Stimulated activated CD4-positive, alpha-beta T cell treated with anti-CD3 and anti-CD28 coated beads, TNF-alpha, amount 100 ng/mL, for 48 hours (primary cell): Measurements from ENCODE around the gene COL26A1.
"Not testable (repeated sequence)": the region's sequence is repeated elsewhere in the genome, so short reads cannot be mapped to it uniquely, and the experiment has no call there.

Source experiments
- DNase-seq, 3 donors: peaks; one replicate each; pipeline ENCODE4 v3.0.0-alpha.2; 2020; ENCODE audit warnings: low read depth in 3 of 3

The COL26A1 gene

GRCh38 chr7:101402081-101402779 lies 39.6 kb downstream of the COL26A1 start:
- no peak for DNase-seq

- DNase-seq = no peak
These were observed 40.2 kb downstream of the COL26A1 start for GRCh38 chr7:101402835-101403234.

- no peak for DNase-seq
These were observed 42.9 kb downstream of the COL26A1 start for GRCh38 chr7:101405474-101406067.

GRCh38 chr7:101410743-101411507 lies 48.2 kb downstream of the COL26A1 start:
- DNase-seq = peak in 2 of 3 donors; percentile 20 to 29

GRCh38 chr7:101411508-101411874 lies 48.8 kb downstream of the COL26A1 start:
- no peak for DNase-seq

- DNase-seq = no peak
These were observed 50.3 kb downstream of the COL26A1 start for GRCh38 chr7:101412976-101413375.

GRCh38 chr7:101418694-101419093 lies 56.0 kb downstream of the COL26A1 start:
- no peak for DNase-seq

GRCh38 chr7:101419831-101420230 lies 57.2 kb downstream of the COL26A1 start:
- no peak for DNase-seq

- DNase-seq = no peak
These were observed 57.8 kb downstream of the COL26A1 start for GRCh38 chr7:101420436-101420835.

GRCh38 chr7:101422356-101423195 lies 59.9 kb downstream of the COL26A1 start:
- DNase-seq = no peak

GRCh38 chr7:101426303-101427011 lies 63.8 kb downstream of the COL26A1 start:
- no peak for DNase-seq

- no peak for DNase-seq
These were observed 65.6 kb downstream of the COL26A1 start for GRCh38 chr7:101428093-101428866.

- DNase-seq = no peak
These were observed 69.6 kb downstream of the COL26A1 start for GRCh38 chr7:101432316-101432715.

GRCh38 chr7:101433688-101434087 lies 71.0 kb downstream of the COL26A1 start:
- DNase-seq = no peak

GRCh38 chr7:101434155-101434554 lies 71.5 kb downstream of the COL26A1 start:
- not testable (repeated sequence) for DNase-seq

GRCh38 chr7:101435461-101436220 lies 73.0 kb downstream of the COL26A1 start:
- no peak for DNase-seq

GRCh38 chr7:101436221-101436735 lies 73.6 kb downstream of the COL26A1 start:
- DNase-seq = no peak

GRCh38 chr7:101436857-101437576 lies 74.3 kb downstream of the COL26A1 start:
- no peak for DNase-seq

GRCh38 chr7:101441890-101442289 lies 79.2 kb downstream of the COL26A1 start:
- no peak for DNase-seq
